ENCODE measurements around the gene SMIM10L1.

SMIM10L1 gene

GRCh38 chr12:11186837-11187236, 15.8 kb downstream of the SMIM10L1 start, which contains the start of gene TAS2R42:
TSS of gene TAS2R42 (minus strand) at chr12:11186937. CDS start at chr12:11186937, 0 bp downstream.
- no peak for DNase-seq (ENCODE audit: low read depth in 2 of 2)

GRCh38 chr12:11202811-11203210, 31.8 kb downstream of the SMIM10L1 start:
- no peak for DNase-seq (ENCODE audit: low read depth in 2 of 2)

- DNase-seq (ENCODE audit: low read depth in 2 of 2) = no peak
Observed at GRCh38 chr12:11204173-11204572, 33.2 kb downstream of the SMIM10L1 start.

DNA sequence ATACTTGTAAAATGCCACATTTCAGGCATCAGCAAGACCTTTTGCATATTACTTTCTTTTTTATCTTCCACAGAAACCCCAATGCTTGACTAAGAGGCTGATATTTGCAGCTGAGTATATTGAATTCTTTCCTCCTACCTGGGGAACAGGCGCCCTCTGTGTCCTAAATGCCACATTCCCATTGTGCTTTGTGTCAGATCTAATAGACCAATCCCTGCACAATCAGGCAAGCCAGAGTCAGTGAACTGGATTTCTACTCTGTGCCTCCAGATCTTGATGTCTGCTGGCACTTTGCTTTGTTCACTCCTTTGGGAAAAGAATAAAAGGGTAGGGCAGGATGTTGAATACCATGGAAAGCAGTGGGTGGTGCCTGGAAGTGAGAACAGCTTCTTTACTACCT, 38.1 kb downstream of the SMIM10L1 start:
- DNase-seq (ENCODE audit: low read depth in 2 of 2) = no peak
